K562 (cell line): ENCODE results near the gene NEMF. TPM values are rescaled to one million over a fixed set of nuclear protein-coding genes. Genes with fewer than 3 reads are reported as not detected.
A peak's percentile ranks its signal among the peaks of the same experiment; 100 is the strongest.

Experiments
- ARID1B ChIP-seq: fragments of 450-650 bp; IDR thresholded peaks from 2 replicates; pipeline ENCODE4 v1.6.1; 2016; ENCODE audit warnings: antibody characterized with exemption, mild to moderate bottlenecking, inconsistent platforms
- BHLHE40 ChIP-seq: IDR thresholded peaks from 2 replicates; pipeline ENCODE4 v1.6.1; 2011; ENCODE audit warnings: low read length, improper control_type of control experiment
- L3MBTL2 ChIP-seq: fragments of 450-650 bp; IDR thresholded peaks from 2 replicates; pipeline ENCODE4 v1.6.1; 2016; ENCODE audit warnings: mild to moderate bottlenecking, moderate library complexity
- MAZ ChIP-seq, 2 experiments: fragments of 450-650 bp in 1 of 2; sonication (generic) in 1 of 2; formaldehyde crosslinking; IDR thresholded peaks in 1 of 2; conservative IDR thresholded peaks in 1 of 2; 2 replicates each; pipeline versions ENCODE4 v1.4.0 to v1.5.0; 2020; ENCODE audit warnings: mild to moderate bottlenecking in 1 of 2, missing genetic modification reagents in 1 of 2
- NCOR1 ChIP-seq: fragments of 450-650 bp; IDR thresholded peaks from 2 replicates; pipeline ENCODE4 v1.6.1; 2016; ENCODE audit warnings: mild to moderate bottlenecking, moderate library complexity
- SOX6 ChIP-seq: fragments of 450-650 bp; IDR thresholded peaks from 2 replicates; pipeline ENCODE4 v1.6.1; 2014; ENCODE audit warnings: mild to moderate bottlenecking
- TAF7 ChIP-seq: fragments of 450-650 bp; IDR thresholded peaks from 2 replicates; pipeline ENCODE4 v1.6.1; 2016; ENCODE audit warnings: missing genetic modification characterization, missing compliant biosample characterization
- TCF7L2 ChIP-seq: fragments of 150-350 bp; IDR thresholded peaks from 2 replicates; pipeline ENCODE4 v1.6.1; 2016; ENCODE audit warnings: low read depth, mild to moderate bottlenecking, low read length, moderate library complexity
- ZEB2 ChIP-seq: fragments of 450-650 bp; IDR thresholded peaks from 2 replicates; pipeline ENCODE4 v1.6.1; 2016
- polyA plus RNA-seq, 8 experiments: library from polyadenylated mRNA; depleted of rRNA in 4 of 8; stranded (reverse) in 5 of 8; unstranded in 3 of 8; fragments of >200 nt; fragmentation: Nextera tagmentation in 2 of 8; fragmentation: Illumina TruSeq in 1 of 8; extraction: Ambion mirVana in 2 of 8; extraction: Trizol in 1 of 8; gene quantifications; 2 replicates each; pipeline versions ENCODE4 v1.2.1 to v1.2.3, GENCODE V29; 2011 to 2014; ENCODE audit warnings: inconsistent platforms in 1 of 8, missing spikeins in 1 of 8
- total RNA-seq, 7 experiments: library from RNA; depleted of rRNA in 6 of 7; stranded (reverse); fragments of >200 nt in 6 of 7; fragmentation: Illumina TruSeq in 2 of 7; extraction: Trizol in 2 of 7; gene quantifications; 2 replicates each; pipeline versions ENCODE4 v1.2.1 to v1.2.3, GENCODE V29; 2011 to 2021; ENCODE audit warnings: low replicate concordance in 1 of 7
- TF ChIP-seq, protein P1 (sequence below): fragments of 200-800 bp; sonication (Bioruptor generic); IDR thresholded peaks from 2 replicates; pipeline ENCODE4 v1.6.1; 2017; ENCODE audit warnings: missing genetic modification characterization, missing compliant biosample characterization
- TF ChIP-seq, protein P2 (sequence below), 2 experiments: fragments of 450-650 bp; formaldehyde crosslinking in 1 of 2; IDR thresholded peaks; 2 replicates each; pipeline versions ENCODE4 v1.4.0 to v1.6.1; 2014 to 2020; ENCODE audit warnings: mild to moderate bottlenecking in 2 of 2, borderline replicate concordance in 1 of 2, low read depth in 1 of 2

Gene NEMF
- total and polyA plus RNA-seq, 9 of the 15 experiments (the other 6 are each of a cell fraction or from before 2014, with no cell fraction given): 38.8 to 94.4 (median 61.0) TPM

DNA sequence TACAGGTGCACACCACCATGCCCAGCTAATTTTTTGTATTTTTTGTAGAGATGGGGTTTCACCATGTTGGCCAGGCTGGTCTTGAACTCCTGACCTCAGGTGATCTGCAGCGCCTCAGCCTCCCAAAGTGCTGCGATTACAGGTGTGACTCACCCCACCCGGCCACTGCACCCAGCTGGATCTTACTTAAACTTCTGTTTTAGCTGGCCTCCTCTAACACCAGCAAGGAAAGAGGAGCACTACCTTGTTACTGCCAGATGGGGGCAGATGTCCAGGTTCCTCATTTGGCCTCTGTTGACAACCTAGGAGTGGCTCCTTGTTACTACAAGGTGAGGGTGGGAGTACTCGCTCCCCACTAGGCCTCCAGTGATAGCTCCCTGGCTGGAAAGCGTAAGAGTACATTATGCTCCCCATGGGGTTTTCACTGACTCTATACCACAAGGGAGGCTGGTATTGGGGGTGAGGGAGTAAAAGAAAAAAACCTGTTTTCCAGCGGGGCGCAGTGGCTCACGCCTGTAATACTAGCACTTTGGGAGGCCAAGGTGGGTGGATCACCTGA is 27.1 kb upstream of the NEMF start (continued):
- TF ChIP-seq, protein P1, sequence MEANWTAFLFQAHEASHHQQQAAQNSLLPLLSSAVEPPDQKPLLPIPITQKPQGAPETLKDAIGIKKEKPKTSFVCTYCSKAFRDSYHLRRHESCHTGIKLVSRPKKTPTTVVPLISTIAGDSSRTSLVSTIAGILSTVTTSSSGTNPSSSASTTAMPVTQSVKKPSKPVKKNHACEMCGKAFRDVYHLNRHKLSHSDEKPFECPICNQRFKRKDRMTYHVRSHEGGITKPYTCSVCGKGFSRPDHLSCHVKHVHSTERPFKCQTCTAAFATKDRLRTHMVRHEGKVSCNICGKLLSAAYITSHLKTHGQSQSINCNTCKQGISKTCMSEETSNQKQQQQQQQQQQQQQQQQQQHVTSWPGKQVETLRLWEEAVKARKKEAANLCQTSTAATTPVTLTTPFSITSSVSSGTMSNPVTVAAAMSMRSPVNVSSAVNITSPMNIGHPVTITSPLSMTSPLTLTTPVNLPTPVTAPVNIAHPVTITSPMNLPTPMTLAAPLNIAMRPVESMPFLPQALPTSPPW (CRISPR knock-in tag): 0 out of 2 replicates have a peak, but pooled peaks have one; percentile 11
- TF ChIP-seq ARID1B: peak; percentile 53
- 0 out of 2 replicates have a peak, but pooled peaks have one; percentile 48 for TF ChIP-seq ZEB2
- TF ChIP-seq TCF7L2: no peak
- peak; percentile 40; the same call in 1 of the 2 replicates for TF ChIP-seq BHLHE40
- 0 out of 2 replicates have a peak, but pooled peaks have one; percentile 18 for TF ChIP-seq SOX6
- no peak for TF ChIP-seq TAF7 (tag)
- TF ChIP-seq L3MBTL2: 0 out of 2 replicates have a peak, but pooled peaks have one; percentile 19
- TF ChIP-seq NCOR1: 0 out of 2 replicates have a peak, but pooled peaks have one; percentile 14
- peak in 1 of 2 experiments; percentile 43; a peak in 1 of 4 replicates for TF ChIP-seq MAZ (CRISPR knock-in tag; conservative IDR thresholded peaks at IDR 0.05 in 1 of 2, IDR thresholded peaks at IDR 0.05 in 1 of 2)
- TF ChIP-seq, protein P2, sequence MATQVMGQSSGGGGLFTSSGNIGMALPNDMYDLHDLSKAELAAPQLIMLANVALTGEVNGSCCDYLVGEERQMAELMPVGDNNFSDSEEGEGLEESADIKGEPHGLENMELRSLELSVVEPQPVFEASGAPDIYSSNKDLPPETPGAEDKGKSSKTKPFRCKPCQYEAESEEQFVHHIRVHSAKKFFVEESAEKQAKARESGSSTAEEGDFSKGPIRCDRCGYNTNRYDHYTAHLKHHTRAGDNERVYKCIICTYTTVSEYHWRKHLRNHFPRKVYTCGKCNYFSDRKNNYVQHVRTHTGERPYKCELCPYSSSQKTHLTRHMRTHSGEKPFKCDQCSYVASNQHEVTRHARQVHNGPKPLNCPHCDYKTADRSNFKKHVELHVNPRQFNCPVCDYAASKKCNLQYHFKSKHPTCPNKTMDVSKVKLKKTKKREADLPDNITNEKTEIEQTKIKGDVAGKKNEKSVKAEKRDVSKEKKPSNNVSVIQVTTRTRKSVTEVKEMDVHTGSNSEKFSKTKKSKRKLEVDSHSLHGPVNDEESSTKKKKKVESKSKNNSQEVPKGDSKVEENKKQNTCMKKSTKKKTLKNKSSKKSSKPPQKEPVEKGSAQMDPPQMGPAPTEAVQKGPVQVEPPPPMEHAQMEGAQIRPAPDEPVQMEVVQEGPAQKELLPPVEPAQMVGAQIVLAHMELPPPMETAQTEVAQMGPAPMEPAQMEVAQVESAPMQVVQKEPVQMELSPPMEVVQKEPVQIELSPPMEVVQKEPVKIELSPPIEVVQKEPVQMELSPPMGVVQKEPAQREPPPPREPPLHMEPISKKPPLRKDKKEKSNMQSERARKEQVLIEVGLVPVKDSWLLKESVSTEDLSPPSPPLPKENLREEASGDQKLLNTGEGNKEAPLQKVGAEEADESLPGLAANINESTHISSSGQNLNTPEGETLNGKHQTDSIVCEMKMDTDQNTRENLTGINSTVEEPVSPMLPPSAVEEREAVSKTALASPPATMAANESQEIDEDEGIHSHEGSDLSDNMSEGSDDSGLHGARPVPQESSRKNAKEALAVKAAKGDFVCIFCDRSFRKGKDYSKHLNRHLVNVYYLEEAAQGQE (IDR thresholded peaks at IDR 0.05; ENCODE audit: borderline replicate concordance): peak; percentile 66
- TF ChIP-seq, protein P2 (CRISPR knock-in tag; IDR thresholded peaks at IDR 0.05; ENCODE audit: low read depth): no peak
